H9 (cell line): ENCODE measurements around the gene EXPH5. TPM values are rescaled to one million over a fixed set of nuclear protein-coding genes. Genes with fewer than 3 reads are reported as not detected.

Source experiments
- DNase-seq: peaks from one replicate; pipeline ENCODE4 v3.0.0-alpha.2; 2017
- H2AFZ ChIP-seq: one replicate; pipeline ENCODE4 v1.6.1; 2013; ENCODE audit warnings: mild to moderate bottlenecking, low read length, control low read depth, moderate library complexity
- H2AK5ac ChIP-seq: 2 replicates; pipeline ENCODE4 v1.6.1; 2013; ENCODE audit warnings: low read length, control low read depth, mixed read lengths; ENCODE audit not compliant: insufficient read length
- H2BK120ac ChIP-seq: one replicate; pipeline ENCODE4 v1.6.1; 2013; ENCODE audit warnings: low read depth, mild to moderate bottlenecking, low read length, control low read depth, inconsistent platforms; ENCODE audit not compliant: poor library complexity, severe bottlenecking
- H2BK12ac ChIP-seq: 2 replicates; pipeline ENCODE4 v1.6.1; 2013; ENCODE audit warnings: low read length, control low read depth, mixed read lengths, low read depth; ENCODE audit not compliant: insufficient read length
- H2BK15ac ChIP-seq: 2 replicates; pipeline ENCODE4 v1.6.1; 2013; ENCODE audit warnings: low read depth, low read length, control low read depth
- H2BK20ac ChIP-seq: one replicate; pipeline ENCODE4 v1.6.1; 2013; ENCODE audit warnings: low read depth, mild to moderate bottlenecking, low read length, control low read depth, inconsistent platforms; ENCODE audit not compliant: poor library complexity, severe bottlenecking
- H2BK5ac ChIP-seq: 2 replicates; pipeline ENCODE4 v1.6.1; 2013; ENCODE audit warnings: low read length, control low read depth, mixed read lengths; ENCODE audit not compliant: insufficient read length
- H3K14ac ChIP-seq: 2 replicates; pipeline ENCODE4 v1.6.1; 2013; ENCODE audit warnings: low read length, control low read depth; ENCODE audit not compliant: insufficient read depth
- H3K18ac ChIP-seq: 2 replicates; pipeline ENCODE4 v1.6.1; 2013; ENCODE audit warnings: low read depth, mild to moderate bottlenecking, mixed read lengths, low read length, control low read depth; ENCODE audit not compliant: insufficient read length
- H3K23ac ChIP-seq: 2 replicates; pipeline ENCODE4 v1.6.1; 2013; ENCODE audit warnings: low read length, control low read depth, mixed read lengths, low read depth; ENCODE audit not compliant: insufficient read length
- H3K23me2 ChIP-seq: 2 replicates; pipeline ENCODE4 v1.6.1; 2013; ENCODE audit warnings: low read depth, mild to moderate bottlenecking, mixed read lengths, low read length, control low read depth; ENCODE audit not compliant: insufficient read length, poor library complexity, severe bottlenecking
- H3K27ac ChIP-seq: 2 replicates; pipeline ENCODE4 v1.5.1; 2013; ENCODE audit warnings: low read length, control low read depth, mixed read lengths, low read depth; ENCODE audit not compliant: insufficient read length
- H3K27me3 ChIP-seq: 2 replicates; pipeline ENCODE4 v1.6.1; 2013; ENCODE audit warnings: low read length, control low read depth, inconsistent platforms; ENCODE audit not compliant: insufficient read depth
- H3K4ac ChIP-seq: 2 replicates; pipeline ENCODE4 v1.6.1; 2013; ENCODE audit warnings: low read depth, mild to moderate bottlenecking, control low read depth, inconsistent platforms, low read length, moderate library complexity
- H3K4me1 ChIP-seq: 2 replicates; pipeline ENCODE4 v1.6.1; 2013; ENCODE audit warnings: low read length, control low read depth, inconsistent platforms; ENCODE audit not compliant: insufficient read depth
- H3K4me2 ChIP-seq: 2 replicates; pipeline ENCODE4 v1.6.1; 2013; ENCODE audit warnings: low read length, control low read depth, mixed read lengths; ENCODE audit not compliant: insufficient read length, insufficient read depth
- H3K56ac ChIP-seq: 2 replicates; pipeline ENCODE4 v1.6.1; 2013; ENCODE audit warnings: low read depth, mild to moderate bottlenecking, mixed read lengths, low read length, control low read depth; ENCODE audit not compliant: insufficient read length
- H3K79me1 ChIP-seq: 2 replicates; pipeline ENCODE4 v1.6.1; 2013; ENCODE audit warnings: low read depth, mild to moderate bottlenecking, moderate library complexity, low read length, control low read depth, inconsistent platforms; ENCODE audit not compliant: insufficient read depth, poor library complexity, severe bottlenecking
- H3K79me2 ChIP-seq: 2 replicates; pipeline ENCODE4 v1.6.1; 2013; ENCODE audit warnings: low read length, control low read depth, inconsistent platforms; ENCODE audit not compliant: insufficient read depth
- H3K9ac ChIP-seq: 2 replicates; pipeline ENCODE4 v1.6.1; 2013; ENCODE audit warnings: low read length, control low read depth, mixed read lengths; ENCODE audit not compliant: insufficient read length; ENCODE audit errors: extremely low read depth
- H3K9me3 ChIP-seq: one replicate; pipeline ENCODE4 v1.6.1; 2013; ENCODE audit warnings: low read depth, low read length, inconsistent platforms; ENCODE audit not compliant: control insufficient read depth
- H3T11ph ChIP-seq: one replicate; pipeline ENCODE4 v1.6.1; 2013; ENCODE audit warnings: mild to moderate bottlenecking, low read length, control low read depth, inconsistent platforms
- H4K20me1 ChIP-seq: one replicate; pipeline ENCODE4 v1.6.1; 2013; ENCODE audit not compliant: control insufficient read depth, insufficient read length, insufficient read depth
- H4K5ac ChIP-seq: 2 replicates; pipeline ENCODE4 v1.6.1; 2013; ENCODE audit warnings: low read depth, mild to moderate bottlenecking, mixed read lengths, low read length, control low read depth; ENCODE audit not compliant: insufficient read length
- H4K8ac ChIP-seq: replicated peaks from 2 replicates; pipeline ENCODE4 v1.6.1; 2013; ENCODE audit warnings: low read length, control low read depth, mixed read lengths, low read depth; ENCODE audit not compliant: insufficient read length
- H4K91ac ChIP-seq: 2 replicates; pipeline ENCODE4 v1.6.1; 2013; ENCODE audit warnings: low read depth, mild to moderate bottlenecking, moderate library complexity, mixed read lengths, low read length, control low read depth; ENCODE audit not compliant: insufficient read length
- H3K27ac Mint-ChIP-seq, 3 experiments: 2 replicates in 2 of 3; 3 replicates in 1 of 3; pipeline ENCODE4 v1.8.0; 2020 to 2021; ENCODE audit warnings: mixed read lengths in 3 of 3, mild to moderate bottlenecking in 1 of 3, moderate library complexity in 1 of 3
- H3K27me3 Mint-ChIP-seq: 2 replicates; pipeline ENCODE4 v1.8.0; 2021; ENCODE audit warnings: low read depth, mild to moderate bottlenecking, moderate library complexity, mixed read lengths
- H3K36me3 Mint-ChIP-seq, 3 experiments: 2 replicates in 2 of 3; 3 replicates in 1 of 3; pipeline ENCODE4 v1.8.0; 2020 to 2021; ENCODE audit warnings: low read depth in 3 of 3, mixed read lengths in 3 of 3; ENCODE audit not compliant: insufficient read depth in 1 of 3
- H3K4me1 Mint-ChIP-seq, 2 experiments: 2 replicates each; pipeline ENCODE4 v1.8.0; 2020; ENCODE audit warnings: mixed read lengths in 2 of 2
- H3K4me3 Mint-ChIP-seq, 2 experiments: 2 replicates in 1 of 2; 3 replicates in 1 of 2; pipeline ENCODE4 v1.8.0; 2020 to 2021; ENCODE audit warnings: mild to moderate bottlenecking in 2 of 2, mixed read lengths in 2 of 2, moderate library complexity in 1 of 2
- H3K9me3 Mint-ChIP-seq, 2 experiments: 2 replicates in 1 of 2; 3 replicates in 1 of 2; pipeline ENCODE4 v1.8.0; 2020; ENCODE audit warnings: mild to moderate bottlenecking in 2 of 2, mixed read lengths in 2 of 2, moderate library complexity in 1 of 2
- CTCF ChIP-seq: fragments of 200-600 bp; sonication (generic); conservative IDR thresholded peaks from 3 replicates; pipeline ENCODE4 v1.8.0; 2021; ENCODE audit warnings: antibody characterized with exemption, mild to moderate bottlenecking
- WGBS: extraction: QIAGEN DNeasy Blood & Tissue Kit; methylation state at CpG from one replicate; pipeline ENCODE4 v1.1.7; 2013; ENCODE audit warnings: missing lambda C conversion rate, low lambda C conversion rate, mixed read lengths; ENCODE audit not compliant: insufficient read length; ENCODE audit errors: extremely low coverage; 5-methylcytosine and 5-hydroxymethylcytosine counted together
- total RNA-seq: library from RNA; stranded (reverse); gene quantifications from 2 replicates; pipeline ENCODE4 v1.2.1, GENCODE V29; 2021

Gene EXPH5
- total RNA-seq, 1 experiment from 2014 or later: 3.1 TPM

- no peak overlapping the region for H3K9ac ChIP-seq
- no peak overlapping the region for H3K18ac ChIP-seq
- DNase-seq: no peak
- no CpG with 5 or more reads among the region's 5 CpGs for WGBS
- H3K36me3 Mint-ChIP-seq: no peaks in the 10 kb centered on the region
- H3K4me1 ChIP-seq: no peaks in the 10 kb centered on the region
- no peak overlapping the region for H2BK120ac ChIP-seq
- no peaks in the 10 kb centered on the region for H3K79me1 ChIP-seq
- H3K4me1 Mint-ChIP-seq: peaks cover 0 to 6% of the 10 kb centered on the region in 2 experiments; a peak in 3 of 4 replicates
- no peak overlapping the region for H3K14ac ChIP-seq
- no peak overlapping the region; a peak in 1 of 7 replicates for H3K27ac Mint-ChIP-seq
- TF ChIP-seq CTCF: no peak
- H3T11ph ChIP-seq: no peak overlapping the region
- no peaks in the 10 kb centered on the region for H3K27me3 ChIP-seq
- no peak overlapping the region for H2BK5ac ChIP-seq
- no peak overlapping the region for H2BK15ac ChIP-seq
- H3K23me2 ChIP-seq: no peaks in the 10 kb centered on the region
- H4K91ac ChIP-seq: no peak overlapping the region
- no peaks in the 10 kb centered on the region for H3K79me2 ChIP-seq
- H4K8ac ChIP-seq: no peak overlapping the region
- no peak overlapping the region for H2BK20ac ChIP-seq
- H3K4ac ChIP-seq: no peak overlapping the region
- H2AFZ ChIP-seq: no peak overlapping the region
- no peaks in the 10 kb centered on the region for H4K20me1 ChIP-seq
- H4K5ac ChIP-seq: no peak overlapping the region
- H2BK12ac ChIP-seq: no peak overlapping the region
- H3K27me3 Mint-ChIP-seq: no peaks in the 10 kb centered on the region
- H3K23ac ChIP-seq: no peak overlapping the region
- no peaks in the 10 kb centered on the region for H3K9me3 ChIP-seq
- H2AK5ac ChIP-seq: no peak overlapping the region
- no peaks in the 10 kb centered on the region for H3K9me3 Mint-ChIP-seq
- no peak overlapping the region for H3K4me2 ChIP-seq
- H3K27ac ChIP-seq: no peak overlapping the region
- no peak overlapping the region for H3K4me3 Mint-ChIP-seq
- H3K56ac ChIP-seq: no peak overlapping the region
These were observed 63.1 kb downstream of the EXPH5 start for GRCh38 chr11:108530426-108530825.
